GM12878 (cell line): ENCODE measurements around the gene SIGMAR1.

Experiments
- CEBPB ChIP-seq, 2 experiments: fragments of 150-350 bp in 1 of 2; IDR thresholded peaks; 2 replicates each; pipeline ENCODE4 v1.6.1; 2012 to 2014; ENCODE audit warnings: low read depth in 2 of 2, low read length in 2 of 2, borderline replicate concordance in 1 of 2, inconsistent platforms in 1 of 2
- POLR2A ChIP-seq: IDR thresholded peaks from 2 replicates; pipeline ENCODE4 v1.6.1; 2011; ENCODE audit warnings: low read depth, mild to moderate bottlenecking, low read length
- SIN3A ChIP-seq: IDR thresholded peaks from 2 replicates; pipeline ENCODE4 v1.6.1; 2012; ENCODE audit warnings: low read depth, low read length, improper control_type of control experiment
- TF ChIP-seq, protein P1 (sequence below): fragments of 450-650 bp; formaldehyde crosslinking; IDR thresholded peaks from 2 replicates; pipeline ENCODE4 v1.4.0; 2020; ENCODE audit warnings: mild to moderate bottlenecking, moderate library complexity
- TF ChIP-seq, protein P2 (sequence below): fragments of 450-650 bp; formaldehyde crosslinking; IDR thresholded peaks from 2 replicates; pipeline ENCODE4 v1.4.0; 2022; ENCODE audit warnings: mild to moderate bottlenecking, moderate library complexity

DNA sequence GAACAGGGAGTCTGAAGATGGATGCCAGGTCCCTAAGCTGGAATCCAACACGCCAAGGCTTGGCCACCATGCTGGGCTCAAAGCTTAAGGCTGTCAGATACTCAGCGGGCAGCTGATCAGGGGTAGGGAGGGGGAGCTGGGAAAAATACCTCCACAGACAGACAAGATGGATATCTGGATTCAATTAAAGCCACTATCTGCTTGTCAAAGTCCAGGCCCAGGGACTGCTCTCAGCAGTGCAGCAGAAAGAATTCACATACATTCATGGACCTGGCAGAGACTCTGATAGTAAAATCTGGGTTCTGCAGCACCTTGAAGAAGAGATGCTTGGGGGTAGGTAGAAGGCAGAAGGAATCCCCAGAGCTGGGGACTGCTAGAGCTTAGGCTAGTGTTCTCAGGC lies 22.5 kb downstream of the SIGMAR1 start:
- TF ChIP-seq, protein P1, sequence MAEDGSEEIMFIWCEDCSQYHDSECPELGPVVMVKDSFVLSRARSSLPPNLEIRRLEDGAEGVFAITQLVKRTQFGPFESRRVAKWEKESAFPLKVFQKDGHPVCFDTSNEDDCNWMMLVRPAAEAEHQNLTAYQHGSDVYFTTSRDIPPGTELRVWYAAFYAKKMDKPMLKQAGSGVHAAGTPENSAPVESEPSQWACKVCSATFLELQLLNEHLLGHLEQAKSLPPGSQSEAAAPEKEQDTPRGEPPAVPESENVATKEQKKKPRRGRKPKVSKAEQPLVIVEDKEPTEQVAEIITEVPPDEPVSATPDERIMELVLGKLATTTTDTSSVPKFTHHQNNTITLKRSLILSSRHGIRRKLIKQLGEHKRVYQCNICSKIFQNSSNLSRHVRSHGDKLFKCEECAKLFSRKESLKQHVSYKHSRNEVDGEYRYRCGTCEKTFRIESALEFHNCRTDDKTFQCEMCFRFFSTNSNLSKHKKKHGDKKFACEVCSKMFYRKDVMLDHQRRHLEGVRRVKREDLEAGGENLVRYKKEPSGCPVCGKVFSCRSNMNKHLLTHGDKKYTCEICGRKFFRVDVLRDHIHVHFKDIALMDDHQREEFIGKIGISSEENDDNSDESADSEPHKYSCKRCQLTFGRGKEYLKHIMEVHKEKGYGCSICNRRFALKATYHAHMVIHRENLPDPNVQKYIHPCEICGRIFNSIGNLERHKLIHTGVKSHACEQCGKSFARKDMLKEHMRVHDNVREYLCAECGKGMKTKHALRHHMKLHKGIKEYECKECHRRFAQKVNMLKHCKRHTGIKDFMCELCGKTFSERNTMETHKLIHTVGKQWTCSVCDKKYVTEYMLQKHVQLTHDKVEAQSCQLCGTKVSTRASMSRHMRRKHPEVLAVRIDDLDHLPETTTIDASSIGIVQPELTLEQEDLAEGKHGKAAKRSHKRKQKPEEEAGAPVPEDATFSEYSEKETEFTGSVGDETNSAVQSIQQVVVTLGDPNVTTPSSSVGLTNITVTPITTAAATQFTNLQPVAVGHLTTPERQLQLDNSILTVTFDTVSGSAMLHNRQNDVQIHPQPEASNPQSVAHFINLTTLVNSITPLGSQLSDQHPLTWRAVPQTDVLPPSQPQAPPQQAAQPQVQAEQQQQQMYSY (CRISPR knock-in tag), result no peak
- TF ChIP-seq, protein P2, sequence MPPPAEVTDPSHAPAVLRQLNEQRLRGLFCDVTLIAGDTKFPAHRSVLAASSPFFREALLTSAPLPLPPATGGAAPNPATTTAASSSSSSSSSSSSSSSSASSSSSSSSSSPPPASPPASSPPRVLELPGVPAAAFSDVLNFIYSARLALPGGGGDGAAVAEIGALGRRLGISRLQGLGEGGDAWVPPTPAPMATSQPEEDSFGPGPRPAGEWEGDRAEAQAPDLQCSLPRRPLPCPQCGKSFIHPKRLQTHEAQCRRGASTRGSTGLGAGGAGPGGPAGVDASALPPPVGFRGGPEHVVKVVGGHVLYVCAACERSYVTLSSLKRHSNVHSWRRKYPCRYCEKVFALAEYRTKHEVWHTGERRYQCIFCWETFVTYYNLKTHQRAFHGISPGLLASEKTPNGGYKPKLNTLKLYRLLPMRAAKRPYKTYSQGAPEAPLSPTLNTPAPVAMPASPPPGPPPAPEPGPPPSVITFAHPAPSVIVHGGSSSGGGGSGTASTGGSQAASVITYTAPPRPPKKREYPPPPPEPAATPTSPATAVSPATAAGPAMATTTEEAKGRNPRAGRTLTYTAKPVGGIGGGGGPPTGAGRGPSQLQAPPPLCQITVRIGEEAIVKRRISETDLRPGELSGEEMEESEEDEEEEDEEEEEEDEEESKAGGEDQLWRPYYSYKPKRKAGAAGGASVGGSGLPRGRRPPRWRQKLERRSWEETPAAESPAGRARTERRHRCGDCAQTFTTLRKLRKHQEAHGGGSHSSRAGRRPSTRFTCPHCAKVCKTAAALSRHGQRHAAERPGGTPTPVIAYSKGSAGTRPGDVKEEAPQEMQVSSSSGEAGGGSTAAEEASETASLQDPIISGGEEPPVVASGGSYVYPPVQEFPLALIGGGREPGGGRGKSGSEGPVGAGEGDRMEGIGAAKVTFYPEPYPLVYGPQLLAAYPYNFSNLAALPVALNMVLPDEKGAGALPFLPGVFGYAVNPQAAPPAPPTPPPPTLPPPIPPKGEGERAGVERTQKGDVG (CRISPR knock-in tag), result no peak
- no peak for TF ChIP-seq POLR2A
- TF ChIP-seq SIN3A, result no peak
- no peak for TF ChIP-seq CEBPB (IDR thresholded peaks at IDR 0.05; ENCODE audit: borderline replicate concordance in 1 of 2, low read depth in 2 of 2, low read length in 2 of 2)
